NCI-H460 (cell line): Measurements from ENCODE around the gene GBX1. TPM values are rescaled to one million over a fixed set of nuclear protein-coding genes. Genes with fewer than 3 reads are reported as not detected.

Source experiments
- DNase-seq: peaks from one replicate; pipeline ENCODE4 v3.0.0-alpha.2; 2016; ENCODE audit warnings: low read depth; ENCODE audit errors: extremely low read depth
- polyA plus RNA-seq: library from polyadenylated mRNA; depleted of rRNA; stranded (reverse); fragments of >200 nt; gene quantifications from 2 replicates; pipeline ENCODE4 v1.2.3, GENCODE V29; 2014; cell fraction: nucleus; rRNA removed
- total RNA-seq: library from RNA; depleted of rRNA; stranded (reverse); fragments of >200 nt; shearing (Covaris generic); gene quantifications from 2 replicates; pipeline ENCODE4 v1.2.3, GENCODE V29; 2014; rRNA removed

The GBX1 gene
- not detected in 2 replicates for total RNA-seq
- polyA plus RNA-seq = not detected in 2 replicates

DNA sequence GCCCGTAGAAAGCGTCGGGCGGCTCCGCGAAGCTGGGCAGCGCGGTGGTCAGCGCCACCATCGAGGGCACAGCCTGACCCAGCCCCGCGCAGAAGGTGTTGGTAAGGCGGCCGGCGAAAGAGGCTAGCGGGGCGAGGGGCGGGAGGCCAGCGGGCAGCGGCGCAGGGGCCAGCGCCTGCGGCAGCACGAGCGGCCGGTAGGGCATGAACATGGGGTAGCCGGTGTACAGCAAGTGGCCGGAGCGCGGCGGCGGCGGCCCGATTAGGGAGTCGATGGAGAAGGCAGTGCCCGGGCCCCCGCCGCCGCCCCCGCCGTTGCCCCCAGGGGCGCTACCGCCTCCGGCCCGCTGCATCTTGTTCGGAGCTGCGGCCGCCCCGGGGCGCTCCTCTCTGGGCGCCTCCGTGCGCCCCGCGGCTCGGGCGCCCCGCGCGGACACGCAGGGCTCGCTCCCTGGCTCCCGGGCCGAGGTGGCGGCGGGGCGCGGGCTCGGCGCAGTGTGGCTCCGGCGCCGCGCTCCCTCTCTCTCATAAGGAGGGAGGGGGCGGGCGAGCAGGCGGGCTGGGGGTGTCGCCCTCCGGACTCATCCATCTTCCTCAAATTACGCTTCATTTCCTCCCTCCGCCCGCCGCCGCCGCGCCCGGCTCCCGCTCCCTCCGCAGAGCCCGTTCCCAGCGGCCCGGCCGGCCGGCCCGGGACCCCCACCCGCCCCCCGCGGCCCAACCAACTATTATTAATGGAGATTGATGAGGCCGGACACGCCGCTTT is at the start of gene GBX1:
Gene GBX1 (minus strand): TSS at position 498 of the 765 bp plus-strand sequence. CDS start 146 bp downstream, at position 352.
- no peak for DNase-seq

DNA sequence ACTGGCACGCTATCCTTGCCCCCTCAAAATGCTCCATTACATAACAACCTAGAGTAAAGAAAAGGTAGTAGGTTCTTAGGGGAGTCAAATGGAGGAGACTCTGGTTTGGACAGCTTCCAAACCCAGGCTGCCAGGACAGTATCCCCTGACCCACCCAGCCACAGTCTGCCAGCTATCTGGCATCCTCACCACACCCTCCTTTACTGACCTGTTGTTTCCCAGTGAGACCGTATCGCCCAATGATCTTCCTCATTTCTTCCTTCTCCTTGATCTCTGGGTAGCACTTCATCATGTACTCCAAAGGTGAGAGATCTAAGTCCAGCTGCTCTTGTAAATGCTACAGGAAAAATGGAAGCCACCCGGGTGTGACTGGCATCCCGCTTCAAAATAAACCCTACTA is 47.9 kb upstream of the GBX1 start:
- DNase-seq = no peak

DNA sequence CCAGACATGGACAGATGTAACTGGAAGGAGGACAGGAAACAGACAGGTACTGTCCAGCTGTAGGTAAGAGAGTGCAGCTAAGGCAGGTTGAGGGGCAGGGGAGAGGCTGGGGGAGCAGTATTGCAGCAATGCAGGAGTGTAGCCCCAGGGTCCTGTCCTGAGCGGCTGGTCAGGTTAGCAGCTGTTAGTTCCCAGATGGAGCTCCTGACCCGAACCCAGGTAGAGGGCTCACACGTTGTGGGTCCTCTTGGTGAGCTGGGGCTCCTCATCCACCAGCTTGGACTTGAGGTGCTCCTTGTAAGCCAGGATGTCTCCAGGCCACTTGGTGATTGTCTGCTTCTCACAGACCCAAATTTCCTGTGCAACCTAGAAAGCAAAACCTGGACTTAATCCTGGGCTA is 46.3 kb upstream of the GBX1 start:
- DNase-seq = no peak

DNA sequence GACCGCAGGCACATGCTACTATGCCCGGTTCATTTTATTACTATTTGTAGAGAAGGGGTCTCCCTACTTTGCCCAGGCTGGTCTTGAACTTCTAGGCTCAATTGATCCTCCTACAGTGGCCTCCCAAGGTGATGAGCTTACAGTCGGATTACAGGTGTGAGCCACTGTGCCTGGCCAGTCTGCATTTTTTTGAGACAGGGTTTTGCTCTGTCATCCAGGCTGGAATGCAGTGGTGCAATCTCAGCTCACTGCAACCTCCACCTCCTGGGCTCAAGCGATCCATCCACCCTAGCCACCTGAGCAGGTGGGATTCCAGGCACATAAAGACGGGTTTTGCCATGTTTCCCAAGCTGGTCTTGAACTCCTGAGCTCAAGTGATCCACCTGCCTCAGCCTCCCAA is 45.1 kb upstream of the GBX1 start:
- DNase-seq = no peak

- no peak for DNase-seq
Measured at GRCh38 chr7:151211155-151211772, 43.8 kb upstream of the GBX1 start.

GRCh38 chr7:151210087-151210854 is 42.8 kb upstream of the GBX1 start, which contains the start of gene H2BK1:
H2BK1 (minus strand) TSS chr7:151210488; CDS start chr7:151210318, 170 bp downstream.
- no peak for DNase-seq

- DNase-seq = no peak
Measured at GRCh38 chr7:151209588-151209987, 42.1 kb upstream of the GBX1 start.

GRCh38 chr7:151208253-151208862 is 40.9 kb upstream of the GBX1 start:
- DNase-seq = no peak

DNA sequence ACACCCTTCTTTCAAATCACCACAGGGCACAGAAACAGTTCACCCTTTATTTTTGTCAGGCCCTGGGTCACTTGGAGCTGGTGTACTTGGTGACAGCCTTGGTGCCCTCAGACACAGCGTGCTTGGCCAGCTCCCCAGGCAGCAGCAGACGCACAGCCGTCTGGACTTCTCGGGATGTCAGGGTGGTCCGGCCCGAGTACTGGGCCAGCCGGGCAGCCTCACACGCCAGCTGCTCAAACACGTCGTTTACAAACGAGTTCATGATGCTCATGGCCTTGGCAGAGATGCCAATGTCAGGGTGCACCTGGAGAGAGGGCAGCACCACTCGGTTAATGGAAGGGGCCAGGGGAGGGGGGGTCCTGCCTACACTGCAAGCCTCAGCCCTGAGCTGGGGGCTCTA is 40.3 kb upstream of the GBX1 start:
- no peak for DNase-seq

DNA sequence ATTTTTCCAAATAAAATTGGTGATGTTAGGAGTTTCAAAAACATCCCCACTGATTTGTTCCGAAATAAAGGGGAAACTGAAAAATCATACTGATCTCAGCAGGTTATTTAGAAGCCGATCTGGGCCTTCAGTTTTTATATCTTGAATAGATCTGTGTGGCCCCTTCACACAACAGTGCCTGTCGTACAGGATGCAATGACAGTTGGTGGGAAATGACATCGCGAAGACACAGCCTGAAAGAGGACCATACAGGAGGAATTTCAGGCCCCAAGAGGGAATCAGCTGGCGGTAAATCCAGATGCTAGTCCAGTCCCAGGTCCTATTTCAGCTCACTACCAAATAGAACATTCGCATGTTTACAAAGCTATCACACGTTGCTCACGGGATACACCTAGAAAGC is 39.8 kb upstream of the GBX1 start:
- no peak for DNase-seq

- DNase-seq = no peak
Measured at GRCh38 chr7:151206914-151207313, 39.4 kb upstream of the GBX1 start.

DNA sequence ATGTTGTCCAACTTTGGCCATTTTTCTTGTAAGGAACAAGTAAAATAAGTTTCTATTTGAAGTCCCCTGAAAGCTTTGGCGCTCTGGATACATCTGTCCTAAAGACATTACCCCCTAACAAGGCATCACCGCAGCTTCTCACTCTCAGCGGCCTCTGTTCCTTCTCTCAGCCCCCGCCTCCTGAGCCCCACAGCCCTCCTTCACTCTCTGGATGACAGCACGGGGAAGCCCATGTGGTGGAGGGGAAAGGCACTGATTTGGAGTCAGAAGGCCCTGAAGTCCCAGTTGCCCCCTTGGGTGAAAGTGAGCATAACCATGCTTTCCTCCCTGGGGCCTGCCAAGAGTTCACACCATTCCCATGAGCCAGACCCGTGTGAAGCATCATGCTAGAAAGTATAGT is 38.2 kb upstream of the GBX1 start:
- DNase-seq = no peak

DNA sequence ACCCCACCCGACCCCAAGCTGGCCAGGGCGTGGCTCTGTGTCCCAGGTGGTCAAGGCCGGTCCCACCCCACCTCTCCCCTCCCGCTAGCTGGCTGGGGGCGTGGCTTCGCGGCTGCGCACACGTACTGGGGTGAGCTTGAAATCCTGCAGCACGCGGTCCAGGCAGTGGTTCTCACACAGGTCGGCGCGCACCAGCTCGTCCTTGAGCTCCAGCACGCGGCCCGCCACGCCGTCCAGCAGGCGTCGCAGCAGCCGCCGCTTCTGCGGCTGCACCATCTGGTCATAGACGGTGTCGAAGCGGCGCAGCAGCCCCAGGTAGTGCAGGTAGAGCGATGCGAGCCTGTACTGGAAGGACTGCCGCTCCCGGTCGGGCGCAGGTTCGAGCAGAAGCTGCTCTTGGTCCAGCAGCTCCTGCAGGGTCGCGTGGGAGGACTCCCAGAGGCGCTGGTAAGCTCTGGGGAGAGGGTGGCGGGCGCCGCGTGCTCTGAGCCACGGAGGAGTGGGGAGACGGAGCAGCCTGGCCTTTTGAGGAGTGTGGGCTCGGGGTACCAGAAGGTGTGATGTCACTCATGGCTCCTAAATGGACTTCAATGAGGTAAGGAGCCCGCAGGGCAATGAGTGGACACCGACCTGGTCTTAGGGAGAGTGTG is 37.0 kb upstream of the GBX1 start:
- no peak for DNase-seq

- no peak for DNase-seq
Measured at GRCh38 chr7:151202836-151203235, 35.3 kb upstream of the GBX1 start.

GRCh38 chr7:151201751-151202150 is 34.3 kb upstream of the GBX1 start:
- DNase-seq = no peak

- DNase-seq = no peak
Measured at GRCh38 chr7:151201344-151201743, 33.9 kb upstream of the GBX1 start.

- DNase-seq = no peak
Measured at GRCh38 chr7:151198945-151199848, 31.7 kb upstream of the GBX1 start.

GRCh38 chr7:151197932-151198331 is 30.4 kb upstream of the GBX1 start:
- no peak for DNase-seq
